DMS153 (cell line): ENCODE data around the gene PTGIS.

Experiments
- DNase-seq: peaks from one replicate; lab custom pipeline; 2025; lab: John Stamatoyannopoulos, UW

The PTGIS gene

GRCh38 chr20:49470922-49471321 is 97.0 kb downstream of the PTGIS start:
- no peak for DNase-seq

DNA sequence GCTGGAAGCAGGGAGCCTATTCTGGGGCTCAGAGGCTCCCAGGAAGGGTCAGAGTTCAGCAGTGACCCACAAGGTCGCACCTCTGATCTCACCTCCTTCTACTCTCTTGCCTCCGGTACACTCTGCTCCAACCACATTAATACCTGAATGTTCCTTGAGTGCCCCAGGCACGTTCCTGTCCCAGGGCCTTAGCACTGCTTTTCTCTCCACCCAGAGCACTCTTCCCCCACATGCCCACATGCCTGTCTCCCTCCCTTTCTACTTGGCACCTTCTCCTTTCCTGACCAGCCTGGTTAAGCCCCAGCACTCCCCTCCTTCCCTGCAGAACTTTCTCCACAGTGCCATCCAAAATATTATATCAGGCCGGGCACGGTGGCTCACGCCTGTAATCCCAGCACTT is 98.9 kb downstream of the PTGIS start:
- DNase-seq = no peak

- DNase-seq = no peak
These were observed 99.5 kb downstream of the PTGIS start for GRCh38 chr20:49468412-49468811.

DNA sequence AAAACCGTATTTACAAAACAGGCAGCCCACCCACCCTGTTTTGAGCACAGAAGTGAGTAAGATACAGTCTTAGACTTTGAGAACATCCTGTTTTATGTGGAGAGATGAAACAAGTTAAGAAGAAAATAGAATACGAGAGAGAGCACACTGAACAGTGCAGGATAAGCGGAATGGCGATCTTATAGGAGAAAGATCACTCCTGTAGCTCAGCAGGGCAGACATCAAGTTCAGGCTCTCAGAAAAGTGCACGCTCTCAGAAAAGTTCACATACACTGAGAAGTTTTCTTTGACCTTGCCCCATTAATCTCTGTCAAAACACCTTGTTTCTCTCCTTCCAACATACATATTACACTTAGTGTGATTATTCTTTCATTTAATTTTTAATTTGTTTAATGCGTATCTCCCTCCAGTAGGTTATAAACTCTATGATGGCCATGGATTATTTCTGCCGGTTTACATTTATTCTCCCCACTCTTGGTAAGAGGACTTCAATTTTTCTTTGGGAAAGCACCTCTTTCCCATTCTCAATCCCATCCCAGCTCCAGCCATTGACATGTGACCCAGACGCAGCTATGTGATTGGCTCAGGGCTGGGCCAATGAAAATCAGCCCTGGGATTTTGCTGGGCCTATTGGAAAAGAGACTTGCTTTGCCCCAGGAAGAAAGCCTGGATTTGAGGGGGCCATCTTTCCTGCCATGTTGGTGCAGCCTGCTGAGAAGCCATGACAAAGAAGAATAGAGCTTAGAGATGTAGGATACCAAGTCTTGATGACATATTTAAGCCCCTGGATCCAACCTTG is 101.6 kb downstream of the PTGIS start:
- no peak for DNase-seq

DNA sequence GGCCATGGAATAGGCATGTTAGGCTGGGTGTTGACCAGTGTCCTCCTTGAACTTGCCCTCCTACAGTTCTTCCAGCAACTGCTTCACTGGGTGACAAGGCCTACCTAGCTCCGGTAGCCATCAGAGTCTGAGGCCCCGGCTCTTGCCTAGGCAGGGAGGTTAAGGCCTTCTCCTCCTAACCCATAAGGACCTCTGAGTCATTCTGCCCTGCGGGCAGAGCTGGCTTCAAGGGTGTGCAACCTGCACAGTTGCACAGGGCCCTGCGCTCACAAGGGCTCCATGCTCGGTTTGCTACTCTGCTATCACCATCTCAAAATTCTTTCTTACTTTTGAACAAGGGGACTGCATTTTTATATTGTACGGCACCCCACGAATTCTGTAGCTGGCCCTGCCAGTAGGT is 103.4 kb downstream of the PTGIS start:
- no peak for DNase-seq

DNA sequence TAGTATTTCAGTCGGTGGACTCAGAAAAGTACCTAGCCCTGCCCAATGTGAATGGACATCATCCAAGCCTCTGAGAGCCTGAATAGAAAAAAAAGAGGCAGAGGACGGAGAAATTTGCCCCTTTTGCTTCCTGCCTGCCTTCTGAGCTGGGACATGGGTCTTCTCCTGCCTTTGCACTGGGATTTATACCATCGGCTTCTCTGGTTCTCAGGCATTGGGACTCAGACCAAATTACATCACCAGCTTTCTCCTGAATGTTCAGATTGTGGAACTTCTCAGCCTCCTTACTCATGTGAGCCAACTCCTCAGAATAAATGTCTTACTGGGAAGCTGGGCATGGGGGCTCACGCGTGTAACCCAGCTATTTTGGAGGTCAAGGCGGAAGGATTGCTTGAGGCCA is 105.3 kb downstream of the PTGIS start:
- DNase-seq = no peak

DNA sequence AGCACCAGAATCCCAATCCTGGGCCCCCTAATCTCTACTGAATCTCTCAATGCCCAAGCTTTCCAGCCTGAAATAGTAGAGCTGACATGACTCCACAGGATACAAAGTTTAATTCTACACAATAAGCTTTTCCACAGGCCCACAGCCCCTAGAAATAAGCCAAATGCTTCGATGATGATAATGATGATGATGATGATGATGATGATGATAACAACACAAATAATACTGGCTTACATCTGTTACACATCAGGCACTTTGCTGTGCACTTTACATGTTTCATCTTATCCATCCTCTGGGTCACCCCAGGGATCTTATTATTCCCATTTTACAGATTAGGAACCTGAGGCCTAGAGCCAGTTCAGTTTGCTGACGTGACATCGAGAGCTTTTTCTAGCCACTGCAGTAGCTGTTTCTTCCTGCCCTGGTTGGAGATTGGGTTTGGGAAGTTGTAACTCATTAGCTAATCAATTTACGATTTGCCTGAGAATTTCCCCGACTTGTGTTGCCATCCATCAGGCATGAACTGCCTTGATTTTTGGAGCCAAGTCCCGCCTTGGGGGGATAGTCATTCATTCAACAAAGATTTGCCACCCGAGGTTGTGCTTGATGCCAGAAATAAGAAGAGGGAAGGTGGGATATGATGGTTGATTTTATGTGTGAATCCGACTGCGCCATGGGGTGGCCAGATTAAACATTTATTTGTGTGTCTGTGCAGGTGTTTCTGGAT is 105.9 kb downstream of the PTGIS start:
- no peak for DNase-seq

DNA sequence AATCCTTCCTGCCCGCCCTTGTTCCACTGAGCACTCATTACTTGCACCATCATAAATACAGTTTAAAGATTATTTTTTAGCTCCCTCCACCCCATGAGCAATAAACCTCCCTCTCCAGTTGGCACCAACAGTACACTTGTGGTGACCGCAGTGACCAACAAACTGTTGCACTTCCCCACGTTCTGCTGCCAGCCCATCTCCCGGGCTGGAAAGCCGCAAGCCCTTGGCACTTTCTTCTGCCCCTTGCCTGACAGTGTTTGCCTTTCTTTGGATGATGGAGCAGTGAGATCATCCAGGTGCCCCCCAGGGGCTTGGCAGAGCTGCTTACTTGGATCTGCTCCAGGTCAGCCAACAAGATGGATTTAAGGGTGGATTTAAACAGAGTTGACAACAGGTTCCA is 107.0 kb downstream of the PTGIS start:
- DNase-seq = no peak

DNA sequence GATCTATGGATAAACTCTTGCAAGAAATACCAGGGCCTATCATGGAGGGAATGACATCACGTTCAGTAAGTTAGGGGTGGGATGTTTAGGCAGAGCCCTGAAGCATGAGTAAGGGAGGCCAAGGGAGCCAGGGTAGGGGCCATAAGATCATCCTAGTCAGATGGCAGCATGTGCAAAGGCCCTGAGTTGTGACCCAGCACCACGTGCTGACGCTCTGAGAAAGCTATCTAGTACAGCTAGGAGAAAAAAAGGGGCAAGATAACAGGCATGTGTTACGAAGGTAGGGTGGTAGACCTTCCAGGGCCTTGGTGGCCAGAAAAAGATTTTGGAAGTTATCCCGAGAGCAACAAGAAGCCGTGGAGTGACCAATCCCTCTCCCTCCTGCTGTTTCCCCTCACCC is 107.8 kb downstream of the PTGIS start:
- no peak for DNase-seq

DNA sequence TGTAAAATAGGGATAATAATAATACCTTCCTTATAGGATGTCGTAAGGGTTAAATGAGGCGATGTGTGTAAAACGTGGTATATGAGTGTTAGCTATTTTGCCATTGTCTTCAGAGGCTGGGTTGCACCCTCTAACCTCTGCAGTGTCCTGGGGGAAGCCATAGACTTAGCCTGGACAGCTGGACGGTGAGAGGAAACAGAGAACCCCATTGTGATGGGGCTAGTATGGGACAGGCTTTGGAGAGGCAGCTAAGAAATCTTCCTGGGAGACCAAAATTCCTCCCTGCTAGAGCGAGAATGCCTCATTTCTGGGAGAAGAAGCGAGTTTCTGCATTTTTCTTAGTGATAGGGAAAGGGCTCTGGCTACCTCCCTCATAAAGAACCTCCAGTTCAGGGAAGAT is 108.3 kb downstream of the PTGIS start:
- DNase-seq = no peak

GRCh38 chr20:49457444-49457843 is 110.5 kb downstream of the PTGIS start:
- no peak for DNase-seq

GRCh38 chr20:49456646-49457045 is 111.3 kb downstream of the PTGIS start:
- DNase-seq = no peak

DNA sequence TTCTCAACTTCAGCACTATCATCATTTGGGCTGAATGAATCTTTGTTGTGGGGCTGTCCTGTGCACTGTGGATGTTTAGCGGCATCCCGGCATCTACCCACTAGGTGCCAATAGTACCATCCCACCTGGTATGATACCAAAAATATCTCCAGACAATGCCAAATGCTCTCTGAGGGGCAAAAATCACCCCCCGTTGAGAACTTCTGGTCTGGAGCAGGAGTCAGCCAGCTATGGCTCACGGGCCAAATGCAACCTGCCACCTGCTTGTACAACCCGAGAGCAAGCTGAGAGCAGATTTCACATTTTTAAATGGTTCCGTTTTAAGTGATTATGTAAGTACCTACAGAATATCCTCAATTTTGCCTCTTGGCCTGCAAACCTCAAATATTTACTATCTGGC is 112.2 kb downstream of the PTGIS start:
- no peak for DNase-seq
